ENCODE data around the gene THAP4.
"Not testable (repeated sequence)": the region's sequence is repeated elsewhere in the genome, so short reads cannot be mapped to it uniquely, and the experiment has no call there.

THAP4 gene

DNA sequence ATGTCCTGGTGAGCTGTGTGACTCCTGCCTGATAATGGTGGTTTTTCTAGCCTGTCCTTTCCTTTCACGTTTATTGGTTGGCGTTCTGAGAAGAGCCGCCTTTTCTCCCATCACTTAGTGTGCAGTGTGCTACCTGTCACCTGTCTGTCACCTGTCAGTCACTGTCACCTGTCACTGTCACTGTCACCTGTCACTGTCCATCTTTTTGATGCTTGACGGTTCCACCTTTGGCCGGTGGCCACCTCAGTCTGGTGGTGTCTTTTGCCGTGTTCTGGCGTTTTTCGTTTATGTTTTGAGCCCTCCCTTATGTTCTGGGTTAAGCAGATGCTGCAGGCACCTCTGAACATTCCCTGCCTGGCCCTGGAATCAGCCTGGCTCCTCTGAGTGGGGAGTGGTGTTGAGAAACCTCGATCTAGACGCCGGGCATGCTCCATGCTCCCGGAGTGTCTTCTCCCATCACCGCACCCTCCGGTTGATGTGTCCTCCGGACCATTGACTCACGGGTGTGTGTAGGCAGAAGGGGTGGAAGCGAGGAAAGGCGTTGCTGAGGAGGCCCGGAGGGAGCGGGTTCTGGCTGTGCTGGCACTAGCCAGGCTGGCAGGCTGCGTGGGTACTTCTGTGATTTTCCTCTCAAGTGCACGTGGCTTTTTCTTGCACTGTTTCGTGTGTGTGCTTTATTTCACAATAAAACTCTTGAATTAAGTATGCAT is 28.9 kb upstream of the THAP4 start:
- no peak for DNase-seq (ENCODE audit: low spot score)

DNA sequence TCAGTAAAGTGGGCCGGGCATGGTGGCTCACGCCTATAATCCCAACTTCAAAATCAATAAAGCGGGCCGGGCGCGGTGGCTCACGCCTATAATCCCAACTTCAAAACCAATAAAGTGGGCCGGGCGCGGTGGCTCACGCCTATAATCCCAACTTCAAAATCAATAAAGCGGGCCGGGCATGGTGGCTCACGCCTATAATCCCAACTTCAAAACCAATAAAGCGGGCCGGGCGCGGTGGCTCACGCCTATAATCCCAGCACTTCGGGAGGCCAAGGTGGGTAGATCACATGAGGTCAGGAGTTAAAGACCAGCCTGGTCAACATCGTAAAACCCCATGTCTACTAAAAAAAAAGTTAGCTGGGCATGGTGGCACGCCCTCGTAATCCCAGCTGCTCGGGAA is 25.8 kb upstream of the THAP4 start:
- DNase-seq (ENCODE audit: low spot score): not testable (repeated sequence)

- DNase-seq (ENCODE audit: low spot score): no peak
Measured at GRCh38 chr2:241660593-241661213, 23.7 kb upstream of the THAP4 start.

- no peak for DNase-seq (ENCODE audit: low spot score)
Measured at GRCh38 chr2:241659150-241659739, 22.3 kb upstream of the THAP4 start.

DNA sequence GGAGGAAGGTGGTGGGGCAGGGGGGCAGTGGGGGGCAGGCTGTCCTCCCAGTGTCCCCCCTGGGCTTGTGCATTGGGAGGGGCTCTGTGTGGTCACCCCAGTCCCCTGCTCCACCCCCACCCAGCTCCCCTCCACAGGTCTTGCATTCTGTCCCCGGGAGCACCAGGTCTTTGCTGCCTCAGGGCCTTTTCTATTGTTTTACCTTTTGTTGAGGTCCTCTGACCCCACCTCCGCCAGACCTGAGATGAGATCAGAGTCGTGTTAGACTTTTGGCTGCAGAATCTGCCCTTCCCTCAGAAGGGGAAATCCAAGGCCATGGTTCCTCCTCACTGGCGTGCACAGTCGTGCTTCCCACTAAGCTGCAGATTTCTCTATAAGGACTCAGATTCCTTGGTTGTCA is 21.3 kb upstream of the THAP4 start:
- no peak for DNase-seq (ENCODE audit: low spot score)

DNA sequence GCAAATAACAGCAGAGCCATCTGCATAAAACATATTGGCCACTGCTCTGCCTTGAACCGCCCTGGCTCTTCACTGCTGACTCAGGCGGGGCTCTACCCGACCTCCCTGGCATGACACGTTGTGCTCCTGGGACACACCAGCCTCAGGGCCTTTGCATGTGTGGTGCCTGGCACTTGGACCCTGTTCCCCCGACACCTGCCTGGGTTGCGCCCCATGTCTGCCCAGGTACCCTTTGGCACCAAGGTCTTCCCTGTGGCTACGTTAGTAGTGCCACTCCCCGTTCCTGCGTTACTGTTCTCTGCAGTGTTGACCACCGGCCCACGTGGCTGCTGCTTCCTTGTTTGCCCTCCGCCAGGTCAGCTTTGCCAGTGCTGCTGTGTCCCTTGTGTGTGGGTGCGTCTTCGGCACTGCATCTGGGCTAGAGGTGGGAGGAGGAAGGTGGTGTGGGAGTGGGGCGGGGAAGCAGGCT is 20.9 kb upstream of the THAP4 start:
- DNase-seq (ENCODE audit: low spot score): no peak

DNA sequence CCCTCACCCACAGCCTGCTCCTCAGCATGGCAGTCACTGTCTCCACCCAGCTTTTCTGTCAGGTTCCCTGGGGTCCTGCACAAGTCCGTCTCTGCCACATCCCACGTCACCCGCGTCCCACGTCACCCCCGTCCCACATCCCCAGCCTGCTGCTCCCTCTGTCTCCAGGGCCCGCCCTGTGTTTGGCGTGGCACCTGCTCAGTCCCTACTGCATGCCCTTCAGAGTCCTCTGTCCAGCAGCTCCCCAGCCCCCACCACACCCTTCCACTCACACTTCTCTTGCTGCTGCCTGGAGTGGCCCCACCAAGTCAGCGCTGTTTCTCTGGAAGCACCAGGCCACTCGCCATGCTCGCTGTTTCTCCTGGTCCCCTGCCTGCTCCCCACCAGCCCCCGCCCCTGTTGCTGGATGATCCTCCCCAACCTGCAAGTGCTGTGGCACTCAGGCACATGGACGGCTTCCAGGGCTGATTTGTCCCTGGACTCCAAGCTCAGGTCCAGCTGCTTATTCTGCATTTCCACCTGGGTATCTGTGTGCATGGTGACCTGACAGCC is 19.3 kb upstream of the THAP4 start:
- no peak for DNase-seq (ENCODE audit: low spot score)

DNA sequence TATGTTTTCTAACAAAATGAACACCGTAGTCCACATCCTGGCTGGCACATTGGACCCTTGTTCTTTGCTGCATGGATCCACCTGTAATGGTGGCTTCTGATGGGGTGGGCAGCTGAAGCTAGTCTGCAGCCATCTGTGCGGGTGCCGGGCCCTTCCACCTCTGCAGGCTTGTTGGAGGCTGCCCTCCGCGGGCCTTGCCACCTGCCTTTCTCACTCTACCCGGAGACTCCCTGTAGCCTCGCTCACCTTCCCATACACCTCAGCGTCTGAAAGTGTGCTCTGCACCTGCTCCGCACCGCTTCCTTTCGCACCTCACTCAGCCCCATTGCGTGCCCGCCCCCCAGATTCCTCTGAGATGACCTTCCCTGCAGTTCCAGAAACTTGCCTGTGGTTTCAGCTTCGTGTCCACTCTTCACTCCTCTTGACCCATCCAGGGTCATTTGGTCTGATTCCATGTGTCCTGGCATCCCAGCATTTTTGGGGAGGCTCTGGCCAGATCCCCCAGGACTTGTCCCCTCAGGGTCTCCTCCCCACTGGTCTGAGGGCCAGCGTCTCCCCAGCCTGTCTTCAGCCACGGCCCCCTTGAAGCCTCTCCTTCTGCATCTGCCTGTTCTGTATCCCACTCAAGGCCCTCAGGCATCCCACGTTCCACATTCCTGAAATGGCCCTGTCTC is 18.7 kb upstream of the THAP4 start:
- no peak for DNase-seq (ENCODE audit: low spot score)

DNA sequence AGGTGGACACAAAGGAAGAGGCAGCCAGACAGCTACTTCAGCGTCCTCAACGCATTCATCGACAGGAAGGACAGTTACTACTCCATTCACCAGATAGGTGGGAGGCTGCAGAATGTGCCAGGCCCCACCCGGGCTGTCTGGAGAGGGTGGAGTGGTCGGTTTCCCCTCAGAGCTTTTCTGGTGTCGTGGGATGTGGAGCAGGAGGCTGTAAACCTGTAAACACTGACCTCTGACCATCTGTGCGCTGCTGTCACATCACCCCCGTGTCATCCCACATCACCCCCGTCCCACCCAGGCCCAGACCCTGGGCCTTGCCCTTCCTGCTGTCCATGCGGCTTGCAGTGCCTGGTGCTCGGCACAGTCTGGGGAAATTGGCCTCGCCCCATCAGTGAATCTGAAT is 17.6 kb upstream of the THAP4 start:
- no peak for DNase-seq (ENCODE audit: low spot score)

GRCh38 chr2:241653210-241653750 is 16.3 kb upstream of the THAP4 start:
- no peak for DNase-seq (ENCODE audit: low spot score)

DNA sequence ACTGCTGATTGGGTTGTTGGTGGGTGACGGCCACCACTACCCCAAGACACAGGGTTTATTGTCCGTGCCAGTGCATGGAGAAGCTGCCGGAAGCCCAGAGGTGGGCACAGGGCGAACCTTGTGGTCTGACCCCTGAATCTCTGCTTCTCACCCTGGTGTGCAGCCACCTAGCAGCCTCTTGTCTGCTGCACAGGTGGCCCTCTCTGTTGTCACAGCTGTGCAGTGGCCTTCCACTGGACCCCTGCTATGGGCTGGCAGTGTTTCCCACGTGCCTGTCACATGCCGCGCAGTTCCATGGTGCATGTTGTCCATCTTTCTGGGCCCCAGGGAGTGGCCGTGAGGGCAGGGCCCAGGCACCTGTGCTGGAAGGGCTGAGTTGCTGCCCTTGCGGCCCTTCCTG is 15.8 kb upstream of the THAP4 start:
- DNase-seq (ENCODE audit: low spot score): no peak

GRCh38 chr2:241652142-241652541 is 15.2 kb upstream of the THAP4 start:
- DNase-seq (ENCODE audit: low spot score): no peak

DNA sequence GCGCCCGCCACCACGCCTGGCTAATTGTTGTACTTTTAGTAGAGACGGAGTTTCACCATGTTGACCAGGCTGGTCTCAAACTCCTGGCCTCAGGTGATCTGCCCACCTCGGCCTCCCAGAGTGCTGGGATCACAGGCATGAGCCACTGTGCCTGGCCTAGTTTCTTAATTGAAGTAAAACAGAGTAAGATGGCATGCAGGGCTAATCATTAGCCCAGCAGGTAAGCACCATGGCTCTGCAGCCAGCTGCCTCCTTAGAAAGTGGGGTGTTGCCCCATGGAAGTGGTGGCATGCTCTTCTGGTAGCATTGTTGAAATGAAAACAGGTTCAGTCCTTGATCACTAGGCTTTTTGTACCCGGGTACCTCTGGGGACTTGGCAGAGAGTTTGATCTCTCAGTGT is 13.0 kb upstream of the THAP4 start:
- DNase-seq (ENCODE audit: low spot score): no peak

- no peak for DNase-seq (ENCODE audit: low spot score)
Measured at GRCh38 chr2:241649404-241649803, 12.4 kb upstream of the THAP4 start.

GRCh38 chr2:241648453-241648852 is 11.5 kb upstream of the THAP4 start:
- no peak for DNase-seq (ENCODE audit: low spot score)

GRCh38 chr2:241645915-241646645 is 9.1 kb upstream of the THAP4 start:
- DNase-seq (ENCODE audit: low spot score): no peak

DNA sequence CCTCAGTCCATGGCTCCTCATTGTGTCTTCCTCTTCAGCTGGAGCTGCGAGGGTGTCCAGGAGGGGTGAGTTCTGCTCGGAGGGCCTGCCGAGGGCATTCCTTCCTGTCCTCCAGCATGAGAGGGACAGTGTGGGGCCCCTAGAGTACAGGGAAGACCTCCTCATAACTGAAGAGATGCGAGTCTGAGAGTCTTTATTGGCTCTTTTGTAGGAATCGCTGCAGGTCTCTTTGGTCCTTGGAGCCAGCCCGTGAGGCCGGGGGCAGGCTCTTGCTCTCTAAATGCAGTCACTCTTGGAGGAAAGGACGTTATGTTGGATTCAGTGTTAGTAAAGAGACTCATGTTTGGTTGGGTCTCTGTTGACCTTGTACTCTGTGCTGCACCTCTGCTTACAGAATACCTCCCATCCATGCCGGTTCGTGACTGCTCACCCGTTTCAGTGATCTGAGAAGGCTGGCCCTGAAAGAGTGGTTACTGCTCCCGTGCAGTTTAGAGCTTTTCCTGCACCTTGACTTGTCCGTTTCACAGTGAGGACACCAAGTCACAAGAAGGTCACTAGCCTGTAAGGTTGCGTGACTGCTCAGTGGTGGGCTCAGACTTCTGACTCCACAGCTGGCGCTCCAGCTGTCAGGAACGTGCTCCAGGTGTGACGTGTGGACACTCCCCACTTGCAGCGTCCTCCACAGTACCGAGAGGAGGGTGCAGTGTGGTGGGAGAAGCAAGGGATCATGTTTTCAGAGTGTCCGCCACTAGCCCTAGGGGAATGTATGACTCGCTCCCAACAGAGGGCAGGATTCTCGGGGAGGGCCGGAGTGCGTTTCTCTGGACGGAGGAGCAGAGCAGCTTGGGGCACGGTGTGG is 8.3 kb upstream of the THAP4 start:
- no peak for DNase-seq (ENCODE audit: low spot score)

DNA sequence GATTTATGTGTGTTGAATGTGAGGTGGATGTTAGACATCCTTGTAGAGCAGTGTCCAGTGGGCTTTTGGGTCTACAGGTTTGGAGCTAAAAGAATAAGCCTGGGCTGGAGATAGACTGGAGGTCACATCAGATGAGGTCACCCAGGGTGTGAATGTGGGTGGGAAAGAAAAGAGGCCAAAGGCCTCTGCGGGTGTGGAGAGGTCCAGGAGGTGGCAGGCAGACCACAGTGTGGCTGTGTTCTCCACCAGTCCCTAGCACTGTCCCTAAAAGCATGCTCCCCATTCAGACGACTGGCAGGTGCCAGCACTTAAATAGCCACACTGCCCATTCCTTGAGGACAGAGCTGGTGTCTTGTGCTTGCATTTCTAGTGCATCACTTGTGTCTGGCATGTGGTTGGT is 4.7 kb upstream of the THAP4 start:
- no peak for DNase-seq (ENCODE audit: low spot score)

GRCh38 chr2:241640165-241640795 is 3.3 kb upstream of the THAP4 start:
- no peak for DNase-seq (ENCODE audit: low spot score)

- no peak for DNase-seq (ENCODE audit: low spot score)
Measured at GRCh38 chr2:241639385-241639784, 2.4 kb upstream of the THAP4 start.

All from germinal center (tissue), 1 donor.